SK-N-SH (cell line): Measurements from ENCODE around the gene RNF151. TPM values are rescaled to one million over a fixed set of nuclear protein-coding genes. Genes with fewer than 3 reads are reported as not detected.

Source experiments
- CTCF ChIA-PET: fragments of 300-600, 350-600 bp; formaldehyde crosslinking; extraction: SDS; loops from one replicate; lab custom pipeline; 2021; lab: Yijun Ruan, JAX
- POLR2A ChIA-PET: fragments of 350-600 bp; sonication (Branson Sonifier 250); formaldehyde crosslinking; extraction: SDS; loops from one replicate; lab custom pipeline; 2020; ENCODE audit warnings: antibody characterized with exemption, inconsistent platforms; lab: Yijun Ruan, JAX
- DNase-seq: peaks from one replicate; pipeline ENCODE4 v3.0.0; 2012
- H2AFZ ChIP-seq: fragments of 200-600 bp; sonication (generic); 2 replicates; pipeline ENCODE4 v1.8.1; 2016; ENCODE audit warnings: antibody characterized with exemption, mild to moderate bottlenecking, low read depth
- H3F3A ChIP-seq: fragments of 200-600 bp; sonication (generic); replicated peaks from 2 replicates; pipeline ENCODE3; 2016; ENCODE audit warnings: antibody characterized with exemption, mild to moderate bottlenecking; ENCODE audit not compliant: insufficient read depth
- H3K27ac ChIP-seq, 2 experiments: fragments of 200-500 bp in 1 of 2; fragments of 200-600 bp in 1 of 2; sonication (Bioruptor generic) in 1 of 2; sonication (generic), shearing (Covaris generic) in 1 of 2; 2 replicates each; pipeline versions ENCODE4 v1.5.1 to v1.6.1; 2014 to 2016; ENCODE audit warnings: low read depth in 2 of 2, inconsistent platforms in 1 of 2, low read length in 1 of 2, mild to moderate bottlenecking in 1 of 2, mixed read lengths in 1 of 2
- H3K27me3 ChIP-seq: fragments of 200-600 bp; sonication (generic), shearing (Covaris generic); 2 replicates; pipeline ENCODE4 v1.6.1; 2016; ENCODE audit warnings: mixed run types; ENCODE audit not compliant: insufficient read depth
- H3K36me3 ChIP-seq, 2 experiments: fragments of 200-500 bp in 1 of 2; fragments of 200-600 bp in 1 of 2; sonication (Bioruptor generic) in 1 of 2; sonication (generic) in 1 of 2; replicated peaks in 1 of 2; 2 replicates each; pipeline versions ENCODE3 to v1.5.1; 2014 to 2016; ENCODE audit warnings: low read length in 1 of 2, mild to moderate bottlenecking in 1 of 2; ENCODE audit not compliant: insufficient read depth in 2 of 2, control insufficient read depth in 1 of 2
- H3K4me1 ChIP-seq, 2 experiments: fragments of 200-500 bp in 1 of 2; fragments of 200-600 bp in 1 of 2; sonication (Bioruptor generic) in 1 of 2; sonication (generic), shearing (Covaris generic) in 1 of 2; 2 replicates each; pipeline versions ENCODE4 v1.5.1 to v1.6.1; 2014 to 2016; ENCODE audit warnings: low read depth in 1 of 2, low read length in 1 of 2, mixed run types in 1 of 2; ENCODE audit not compliant: insufficient read depth in 2 of 2, control insufficient read depth in 1 of 2
- H3K4me2 ChIP-seq: fragments of 200-600 bp; sonication (generic), shearing (Covaris generic); 2 replicates; pipeline ENCODE4 v1.6.1; 2017; ENCODE audit warnings: mixed run types
- H3K4me3 ChIP-seq, 2 experiments: fragments of 200-500 bp in 1 of 2; fragments of 200-600 bp in 1 of 2; sonication (Bioruptor generic) in 1 of 2; sonication (generic), shearing (Covaris generic) in 1 of 2; 2 replicates each; pipeline versions ENCODE4 v1.5.1 to v1.8.1; 2014 to 2016; ENCODE audit warnings: low read depth in 2 of 2, inconsistent platforms in 1 of 2, low read length in 1 of 2, mild to moderate bottlenecking in 1 of 2, mixed read lengths in 1 of 2, moderate library complexity in 1 of 2
- H3K79me2 ChIP-seq: fragments of 200-600 bp; sonication (generic); 2 replicates; pipeline ENCODE4 v1.8.1; 2017; ENCODE audit warnings: mild to moderate bottlenecking; ENCODE audit not compliant: insufficient read depth
- H3K9ac ChIP-seq: fragments of 200-600 bp; sonication (generic); 2 replicates; pipeline ENCODE4 v1.6.1; 2017; ENCODE audit warnings: mixed run types
- H3K9me2 ChIP-seq: fragments of 200-600 bp; sonication (generic); 2 replicates; pipeline ENCODE4 v1.6.1; 2017; ENCODE audit warnings: mixed run types
- H3K9me3 ChIP-seq: fragments of 200-600 bp; sonication (generic); 2 replicates; pipeline ENCODE4 v1.6.1; 2017; ENCODE audit warnings: mixed run types, mild to moderate bottlenecking, moderate library complexity
- H4K20me1 ChIP-seq: fragments of 200-600 bp; sonication (generic); 2 replicates; pipeline ENCODE4 v1.6.1; 2017; ENCODE audit warnings: mild to moderate bottlenecking, mixed run types; ENCODE audit not compliant: insufficient read depth
- CHD2 ChIP-seq: fragments of 150-350 bp; IDR thresholded peaks from 2 replicates; pipeline ENCODE4 v1.6.1; 2018; ENCODE audit warnings: low read length; ENCODE audit not compliant: partially characterized antibody
- ELF1 ChIP-seq: IDR thresholded peaks from 2 replicates; pipeline ENCODE4 v1.4.0; 2012
- EP300 ChIP-seq, 2 experiments: IDR thresholded peaks; 2 replicates each; pipeline versions ENCODE4 v1.4.0 to v1.6.1; 2012; ENCODE audit warnings: borderline replicate concordance in 1 of 2, low read depth in 1 of 2, low read length in 1 of 2
- FOSL2 ChIP-seq: IDR thresholded peaks from 2 replicates; pipeline ENCODE4 v1.4.0; 2012; ENCODE audit warnings: low read depth, mild to moderate bottlenecking, moderate library complexity, borderline replicate concordance
- FOXJ3 ChIP-seq: sonication (generic); formaldehyde crosslinking; IDR thresholded peaks from 2 replicates; pipeline ENCODE4 v1.5.1; 2020; ENCODE audit warnings: mild to moderate bottlenecking, missing genetic modification reagents
- GABPA ChIP-seq: IDR thresholded peaks from 2 replicates; pipeline ENCODE4 v1.4.0; 2012; ENCODE audit warnings: low read depth, mild to moderate bottlenecking
- GATA2 ChIP-seq: sonication (generic); formaldehyde crosslinking; IDR thresholded peaks from 2 replicates; pipeline ENCODE4 v1.5.0; 2020; ENCODE audit warnings: mild to moderate bottlenecking, missing genetic modification reagents
- JUND ChIP-seq: IDR thresholded peaks from 2 replicates; pipeline ENCODE4 v1.4.0; 2012
- MAX ChIP-seq: IDR thresholded peaks from 2 replicates; pipeline ENCODE4 v1.4.0; 2012; ENCODE audit warnings: low read depth
- MEF2A ChIP-seq: IDR thresholded peaks from 2 replicates; pipeline ENCODE4 v1.4.0; 2012; ENCODE audit warnings: low read depth, borderline replicate concordance
- NFIC ChIP-seq: IDR thresholded peaks from 2 replicates; pipeline ENCODE4 v1.4.0; 2012; ENCODE audit warnings: borderline replicate concordance
- NRF1 ChIP-seq: IDR thresholded peaks from 2 replicates; pipeline ENCODE4 v1.6.1; 2012; ENCODE audit warnings: low read depth, mild to moderate bottlenecking, low read length
- POLR2AphosphoS5 ChIP-seq: IDR thresholded peaks from 2 replicates; pipeline ENCODE4 v1.6.1; 2012; ENCODE audit warnings: low read depth, low read length
- SMC3 ChIP-seq: IDR thresholded peaks from 2 replicates; pipeline ENCODE4 v1.6.1; 2012; ENCODE audit warnings: low read depth, low read length, improper control_type of control experiment
- TAF1 ChIP-seq: IDR thresholded peaks from 2 replicates; pipeline ENCODE4 v1.6.1; 2012; ENCODE audit warnings: low read depth, mild to moderate bottlenecking, low read length, moderate library complexity, borderline replicate concordance
- USF2 ChIP-seq: fragments of 150-350 bp; IDR thresholded peaks from 2 replicates; pipeline ENCODE4 v1.6.1; 2017; ENCODE audit warnings: antibody characterized with exemption, low read length, low read depth, borderline replicate concordance
- YY1 ChIP-seq: IDR thresholded peaks from 2 replicates; pipeline ENCODE4 v1.4.0; 2012; ENCODE audit warnings: low read depth, mild to moderate bottlenecking
- ZBTB33 ChIP-seq: IDR thresholded peaks from 2 replicates; pipeline ENCODE4 v1.4.0; 2012; ENCODE audit warnings: low read depth, borderline replicate concordance
- WGBS: methylation state at CpG from one replicate; pipeline ENCODE4 v1.1.6; 2017; ENCODE audit warnings: low lambda C conversion rate; 5-methylcytosine and 5-hydroxymethylcytosine counted together
- polyA plus RNA-seq, 3 experiments: library from polyadenylated mRNA; depleted of rRNA; stranded (reverse); fragments of >200 nt; gene quantifications; 2 replicates each; pipeline ENCODE4 v1.2.3, GENCODE V29; 2012
- TF ChIP-seq, protein P1 (sequence below): fragments of 200-600 bp; sonication (generic); IDR thresholded peaks from 2 replicates; pipeline ENCODE4 v1.6.1; 2017; ENCODE audit warnings: antibody characterized with exemption, mild to moderate bottlenecking, moderate library complexity
- TF ChIP-seq, protein P2 (sequence below): fragments of 150-350 bp; IDR thresholded peaks from 2 replicates; pipeline ENCODE4 v1.6.1; 2016; ENCODE audit warnings: mild to moderate bottlenecking, low read depth, low read length

RNF151 gene
- polyA plus RNA-seq, 1 of the 3 experiments (the other 2 are of a cell fraction) = 0.07 TPM

DNA sequence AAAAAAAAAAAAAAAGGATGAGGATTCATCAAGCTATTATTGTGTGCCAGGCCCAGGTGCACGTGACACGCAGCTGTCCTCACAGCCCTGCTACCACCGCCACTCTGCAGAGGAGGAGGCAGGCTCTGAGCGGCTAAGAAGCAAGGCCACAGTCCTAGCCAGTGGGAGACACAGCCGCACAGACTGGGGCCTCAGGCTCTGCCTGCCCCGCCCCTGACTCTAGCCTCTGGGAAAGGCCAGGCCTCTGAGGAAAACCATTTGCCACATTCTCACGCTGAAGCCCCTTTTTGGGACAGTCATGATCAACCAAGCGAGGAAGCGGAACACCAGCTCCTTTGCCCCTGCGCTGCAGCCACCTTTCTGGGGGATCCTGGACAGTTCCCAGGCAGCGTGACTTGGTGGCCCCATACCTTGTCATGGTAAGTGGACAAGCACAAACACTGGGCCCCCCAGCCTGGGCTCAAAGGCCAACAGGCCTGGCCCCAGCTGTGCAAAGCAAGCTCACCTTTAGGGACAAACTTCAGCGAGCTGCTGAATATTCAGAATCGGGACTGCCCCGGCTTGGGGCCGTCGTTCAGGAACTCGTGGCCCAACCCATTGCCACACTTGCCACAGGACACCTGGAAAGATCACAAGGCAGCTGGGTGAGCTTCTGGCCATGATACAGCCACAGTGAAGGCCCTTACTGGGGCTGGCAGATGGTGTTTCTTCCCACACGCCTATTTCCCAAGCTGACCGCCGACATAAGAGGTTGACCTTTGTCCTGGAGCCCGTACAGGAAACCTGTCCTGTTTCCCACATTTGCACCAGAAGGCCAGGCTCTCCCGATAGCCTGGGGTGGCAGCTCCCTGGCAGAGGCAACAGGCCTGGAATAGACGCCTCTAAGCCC, 26.1 kb upstream of the RNF151 start (continued):
- no peak for TF ChIP-seq EP300 (IDR thresholded peaks at IDR 0.05; ENCODE audit: borderline replicate concordance in 1 of 2, low read depth in 1 of 2, low read length in 1 of 2)

DNA sequence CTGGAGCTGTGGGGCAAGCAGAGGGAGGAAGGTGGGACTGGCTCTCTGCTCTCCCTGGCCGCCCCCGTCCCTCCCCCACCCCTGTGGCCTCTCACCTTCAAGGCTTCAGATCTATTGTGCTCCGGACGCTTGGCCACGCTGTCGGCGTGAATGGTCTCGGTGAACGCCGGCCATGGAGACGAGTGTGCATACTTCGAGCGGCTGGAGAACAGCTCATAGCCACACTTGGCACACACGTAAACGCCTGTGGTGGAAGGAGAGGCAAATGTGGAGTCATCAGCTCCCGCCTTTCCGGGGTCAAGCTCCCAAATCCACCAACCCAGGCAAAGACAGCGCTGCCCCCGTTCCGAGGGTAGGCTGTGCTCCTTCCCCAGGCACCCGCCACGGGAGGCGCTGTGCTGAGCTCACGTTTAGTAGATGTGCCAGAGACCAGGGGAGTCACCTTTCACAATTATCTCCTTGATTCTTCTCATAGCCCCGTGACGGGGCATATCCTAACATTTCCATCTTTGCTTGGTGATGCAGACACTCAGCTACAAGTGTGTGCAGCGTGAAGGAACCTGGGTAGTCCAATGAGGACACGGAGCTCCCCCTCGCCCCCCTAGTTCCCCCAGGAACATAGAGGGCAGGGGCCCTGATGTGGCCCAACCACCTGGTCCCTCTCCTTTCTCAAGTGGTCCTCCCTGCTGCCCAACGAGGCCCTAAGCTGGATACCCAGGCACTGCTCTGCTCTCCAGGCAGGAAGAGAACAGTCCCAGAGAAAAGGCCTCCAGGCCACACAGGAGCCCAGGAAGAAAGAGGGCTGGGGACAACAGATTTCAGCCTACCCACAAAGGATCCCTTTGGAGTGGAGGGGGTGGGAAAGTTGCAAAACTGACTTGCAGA, 25.3 kb upstream of the RNF151 start:
- peak overlapping the region; percentile 99 for H3K4me2 ChIP-seq
- H3K27me3 ChIP-seq = no peaks in the 10 kb centered on the region
- peak overlapping the region; percentile 91 to 95; a peak in 3 of 4 replicates for H3K4me3 ChIP-seq
- peak overlapping the region; percentile 3; the same call in 1 of the 2 replicates for H2AFZ ChIP-seq
- no peaks in the 10 kb centered on the region for H3F3A ChIP-seq
- TF ChIP-seq EP300 (IDR thresholded peaks at IDR 0.05; ENCODE audit: borderline replicate concordance in 1 of 2, low read depth in 1 of 2, low read length in 1 of 2) = no peak
- TF ChIP-seq TAF1 = no peak
- TF ChIP-seq, protein P1, sequence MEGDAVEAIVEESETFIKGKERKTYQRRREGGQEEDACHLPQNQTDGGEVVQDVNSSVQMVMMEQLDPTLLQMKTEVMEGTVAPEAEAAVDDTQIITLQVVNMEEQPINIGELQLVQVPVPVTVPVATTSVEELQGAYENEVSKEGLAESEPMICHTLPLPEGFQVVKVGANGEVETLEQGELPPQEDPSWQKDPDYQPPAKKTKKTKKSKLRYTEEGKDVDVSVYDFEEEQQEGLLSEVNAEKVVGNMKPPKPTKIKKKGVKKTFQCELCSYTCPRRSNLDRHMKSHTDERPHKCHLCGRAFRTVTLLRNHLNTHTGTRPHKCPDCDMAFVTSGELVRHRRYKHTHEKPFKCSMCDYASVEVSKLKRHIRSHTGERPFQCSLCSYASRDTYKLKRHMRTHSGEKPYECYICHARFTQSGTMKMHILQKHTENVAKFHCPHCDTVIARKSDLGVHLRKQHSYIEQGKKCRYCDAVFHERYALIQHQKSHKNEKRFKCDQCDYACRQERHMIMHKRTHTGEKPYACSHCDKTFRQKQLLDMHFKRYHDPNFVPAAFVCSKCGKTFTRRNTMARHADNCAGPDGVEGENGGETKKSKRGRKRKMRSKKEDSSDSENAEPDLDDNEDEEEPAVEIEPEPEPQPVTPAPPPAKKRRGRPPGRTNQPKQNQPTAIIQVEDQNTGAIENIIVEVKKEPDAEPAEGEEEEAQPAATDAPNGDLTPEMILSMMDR = no peak
- no peak for TF ChIP-seq JUND
- TF ChIP-seq NFIC = no peak
- TF ChIP-seq GABPA = no peak
- TF ChIP-seq ZBTB33 = no peak
- no peak for TF ChIP-seq MAX
- no peak for TF ChIP-seq CHD2
- TF ChIP-seq MEF2A = no peak
- TF ChIP-seq YY1 = no peak
- TF ChIP-seq, protein P2, sequence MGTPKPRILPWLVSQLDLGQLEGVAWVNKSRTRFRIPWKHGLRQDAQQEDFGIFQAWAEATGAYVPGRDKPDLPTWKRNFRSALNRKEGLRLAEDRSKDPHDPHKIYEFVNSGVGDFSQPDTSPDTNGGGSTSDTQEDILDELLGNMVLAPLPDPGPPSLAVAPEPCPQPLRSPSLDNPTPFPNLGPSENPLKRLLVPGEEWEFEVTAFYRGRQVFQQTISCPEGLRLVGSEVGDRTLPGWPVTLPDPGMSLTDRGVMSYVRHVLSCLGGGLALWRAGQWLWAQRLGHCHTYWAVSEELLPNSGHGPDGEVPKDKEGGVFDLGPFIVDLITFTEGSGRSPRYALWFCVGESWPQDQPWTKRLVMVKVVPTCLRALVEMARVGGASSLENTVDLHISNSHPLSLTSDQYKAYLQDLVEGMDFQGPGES = no peak
- no peak for TF ChIP-seq NRF1
- TF ChIP-seq ELF1 = no peak
- TF ChIP-seq FOXJ3 (CRISPR knock-in tag) = no peak
- TF ChIP-seq SMC3 = no peak
- TF ChIP-seq USF2 = no peak
- TF ChIP-seq GATA2 (CRISPR knock-in tag) = no peak
- no peak for TF ChIP-seq FOSL2
- no peak for TF ChIP-seq POLR2AphosphoS5
- peak; percentile 9 for DNase-seq
- POLR2A ChIA-PET = interaction anchor here (0.8 to 1.3 kb wide), 3 partner anchors 12 to 23 kb away, joined by 3 to 7 read pairs (median 5); partner anchors contain the start of gene RPS2
- no peaks in the 10 kb centered on the region for H3K9me3 ChIP-seq
- CTCF ChIA-PET = interaction anchor here (0.7 to 2.8 kb wide), 8 partner anchors 9 to 167 kb away, joined by 3 to 18 read pairs (median 4); no protein-coding TSS in a partner anchor
- H3K9ac ChIP-seq = no peak overlapping the region
- no peaks in the 10 kb centered on the region for H3K79me2 ChIP-seq
- 85% methylated on average over 18 of the region's 30 CpGs for WGBS
- no peak overlapping the region for H3K27ac ChIP-seq
- H4K20me1 ChIP-seq = no peaks in the 10 kb centered on the region
- peaks cover 4 to 14% of the 10 kb centered on the region in 2 experiments for H3K36me3 ChIP-seq
- peaks cover 0 to 10% of the 10 kb centered on the region in 2 experiments; a peak in 2 of 4 replicates for H3K4me1 ChIP-seq
- H3K9me2 ChIP-seq = no peaks in the 10 kb centered on the region
